Osteocyte (in vitro differentiated cells): ENCODE results near the gene MPPED2. TPM values are rescaled to one million over a fixed set of nuclear protein-coding genes. Genes with fewer than 3 reads are reported as not detected.

Source experiments
- DNase-seq: peaks from one replicate; pipeline ENCODE4 v3.0.0; 2021; ENCODE audit warnings: mixed read lengths; ENCODE audit not compliant: unreplicated experiment; ENCODE audit errors: extremely low spot score
- H3K27ac Mint-ChIP-seq: one replicate; pipeline ENCODE4 v1.8.0; 2021; ENCODE audit warnings: mild to moderate bottlenecking, mixed read lengths; ENCODE audit not compliant: unreplicated experiment
- H3K27me3 Mint-ChIP-seq: one replicate; pipeline ENCODE4 v1.8.0; 2021; ENCODE audit warnings: mixed read lengths; ENCODE audit not compliant: unreplicated experiment
- H3K36me3 Mint-ChIP-seq: one replicate; pipeline ENCODE4 v1.8.0; 2021; ENCODE audit warnings: mixed read lengths; ENCODE audit not compliant: unreplicated experiment
- H3K4me1 Mint-ChIP-seq: one replicate; pipeline ENCODE4 v1.8.0; 2021; ENCODE audit warnings: mixed read lengths; ENCODE audit not compliant: unreplicated experiment
- H3K4me3 Mint-ChIP-seq: one replicate; pipeline ENCODE4 v1.8.0; 2021; ENCODE audit warnings: mild to moderate bottlenecking, moderate library complexity, mixed read lengths; ENCODE audit not compliant: unreplicated experiment
- H3K9me3 Mint-ChIP-seq: one replicate; pipeline ENCODE4 v1.8.0; 2021; ENCODE audit warnings: mixed read lengths; ENCODE audit not compliant: unreplicated experiment
- CTCF ChIP-seq: fragments of 200-600 bp; sonication (generic); IDR thresholded peaks from 2 replicates; pipeline ENCODE4 v1.5.0; 2021; ENCODE audit warnings: antibody characterized with exemption, mild to moderate bottlenecking, moderate library complexity
- total RNA-seq: library from RNA; stranded (reverse); gene quantifications from 2 replicates; pipeline ENCODE4 v1.2.1, GENCODE V29; 2021

The MPPED2 gene
- total RNA-seq, 1 donor from 2014 or later = not detected

- Mint-ChIP-seq H3K27me3 (peaks cover 11% of the 10 kb centered on the region), H3K4me1 (no peaks in the 10 kb centered on the region), H3K9me3 (no peaks in the 10 kb centered on the region), H3K36me3 (no peaks in the 10 kb centered on the region), H3K4me3 (no peak overlapping the region), H3K27ac (no peak overlapping the region)
- no peak for DNase-seq
- no peak for TF ChIP-seq CTCF
Observed at GRCh38 chr11:30395751-30396150, 190.4 kb downstream of the MPPED2 start.

GRCh38 chr11:30393012-30393411, 193.1 kb downstream of the MPPED2 start:
- no peaks in the 10 kb centered on the region for H3K4me1 Mint-ChIP-seq
- TF ChIP-seq CTCF = no peak
- no peak for DNase-seq
- peaks cover 11% of the 10 kb centered on the region for H3K27me3 Mint-ChIP-seq
- H3K27ac Mint-ChIP-seq = no peak overlapping the region
- no peaks in the 10 kb centered on the region for H3K36me3 Mint-ChIP-seq
- no peaks in the 10 kb centered on the region for H3K9me3 Mint-ChIP-seq
- H3K4me3 Mint-ChIP-seq = no peak overlapping the region

GRCh38 chr11:30392221-30392784, 193.8 kb downstream of the MPPED2 start:
- Mint-ChIP-seq H3K36me3 (no peaks in the 10 kb centered on the region), H3K27ac (no peak overlapping the region), H3K9me3 (no peaks in the 10 kb centered on the region), H3K27me3 (peaks cover 9% of the 10 kb centered on the region), H3K4me1 (no peaks in the 10 kb centered on the region), H3K4me3 (no peak overlapping the region)
- DNase-seq = no peak
- TF ChIP-seq CTCF = no peak

GRCh38 chr11:30388957-30389356, 197.2 kb downstream of the MPPED2 start:
- no peak overlapping the region for H3K27ac Mint-ChIP-seq
- H3K4me3 Mint-ChIP-seq = no peak overlapping the region
- H3K9me3 Mint-ChIP-seq = no peaks in the 10 kb centered on the region
- H3K4me1 Mint-ChIP-seq = no peaks in the 10 kb centered on the region
- no peak for DNase-seq
- H3K36me3 Mint-ChIP-seq = no peaks in the 10 kb centered on the region
- no peak for TF ChIP-seq CTCF
- peaks cover 4% of the 10 kb centered on the region for H3K27me3 Mint-ChIP-seq

GRCh38 chr11:30387891-30388861, 198.0 kb downstream of the MPPED2 start:
- Mint-ChIP-seq H3K9me3 (no peaks in the 10 kb centered on the region), H3K36me3 (no peaks in the 10 kb centered on the region), H3K27me3 (peaks cover 4% of the 10 kb centered on the region), H3K4me1 (no peaks in the 10 kb centered on the region), H3K4me3 (no peak overlapping the region), H3K27ac (no peak overlapping the region)
- TF ChIP-seq CTCF = no peak
- DNase-seq = no peak
